GM12878 (cell line): ENCODE measurements around the gene KRTAP4-7. TPM values are rescaled to one million over a fixed set of nuclear protein-coding genes. Genes with fewer than 3 reads are reported as not detected.
"Not testable (repeated sequence)": the region's sequence is repeated elsewhere in the genome, so short reads cannot be mapped to it uniquely, and the experiment has no call there.

Experiments
- ATAC-seq: fragments of 200-7000 bp; cut with Tn5 transposase; 3 replicates; pipeline ENCODE4 v1.9.1; 2020; ENCODE audit warnings: mild to moderate bottlenecking, moderate library complexity
- BruUV-seq: library from RNA; stranded (reverse); fragments of 400-500 nt; replicated peaks from 2 replicates; lab custom pipeline; 2021; lab: Mats Ljungman, UMichigan
- CTCF ChIA-PET: fragments of 300-600 bp; sonication (Branson Sonifier 250); formaldehyde crosslinking; extraction: SDS; loops from one replicate; lab custom pipeline; 2021; ENCODE audit warnings: inconsistent platforms; lab: Yijun Ruan, JAX
- POLR2A ChIA-PET: fragments of 350-600 bp; formaldehyde crosslinking; extraction: SDS; loops from one replicate; lab custom pipeline; 2021; ENCODE audit warnings: inconsistent platforms; lab: Charles Lee
- RAD21 ChIA-PET: fragments of 300-600 bp; sonication (Branson Sonifier 250); formaldehyde crosslinking; loops from one replicate; lab custom pipeline; 2023; ENCODE audit warnings: antibody characterized with exemption; ENCODE audit not compliant: unreplicated experiment; lab: Charles Lee
- SMC1A ChIA-PET: fragments of 300-600 bp; sonication (Branson Sonifier 250); formaldehyde crosslinking; loops from one replicate; lab custom pipeline; 2023; ENCODE audit not compliant: unreplicated experiment, uncharacterized antibody; lab: Charles Lee
- DNase-seq: peaks from one replicate; pipeline ENCODE4 v3.0.0-alpha.2; 2011; ENCODE audit warnings: low read depth, low spot score
- FAIRE-seq: peaks from 3 replicates; lab custom pipeline; 2011; peaks lifted over from hg19 to GRCh38; lab: Jason Lieb, UNC
- H2AFZ ChIP-seq: 2 replicates; pipeline ENCODE4 v1.6.0; 2011; ENCODE audit warnings: low read depth, low read length, control low read depth; ENCODE audit not compliant: control insufficient read depth
- H3K27ac ChIP-seq: 2 replicates; pipeline ENCODE4 v1.5.1; 2011; ENCODE audit warnings: control low read depth; ENCODE audit not compliant: control insufficient read depth, insufficient read depth
- H3K27me3 ChIP-seq, 2 experiments: replicated peaks in 1 of 2; 2 replicates each; pipeline versions ENCODE4 v1.6.0 to v1.6.1; 2011; ENCODE audit warnings: low read length in 1 of 2; ENCODE audit not compliant: control insufficient read depth in 2 of 2, insufficient read depth in 2 of 2
- H3K36me3 ChIP-seq, 2 experiments: 2 replicates each; pipeline ENCODE4 v1.5.1; 2011; ENCODE audit warnings: low read length in 1 of 2; ENCODE audit not compliant: control insufficient read depth in 2 of 2, insufficient read depth in 2 of 2
- H3K4me1 ChIP-seq: 2 replicates; pipeline ENCODE4 v1.6.1; 2011; ENCODE audit warnings: mild to moderate bottlenecking, low read length, moderate library complexity, mixed read lengths; ENCODE audit not compliant: control insufficient read depth, insufficient read depth
- H3K4me2 ChIP-seq: 2 replicates; pipeline ENCODE4 v1.6.0; 2011; ENCODE audit warnings: control low read depth; ENCODE audit not compliant: control insufficient read depth, insufficient read depth
- H3K4me3 ChIP-seq: fragments of 200-600 bp; sonication (generic); 2 replicates; pipeline ENCODE4 v1.5.1; 2016
- H3K79me2 ChIP-seq: 2 replicates; pipeline ENCODE4 v1.6.0; 2011; ENCODE audit warnings: low read length; ENCODE audit not compliant: control insufficient read depth, insufficient read depth
- H3K9ac ChIP-seq: 2 replicates; pipeline ENCODE4 v1.8.0; 2011; ENCODE audit warnings: low read length, control low read depth, mixed read lengths; ENCODE audit not compliant: control insufficient read depth, insufficient read depth
- H3K9me3 ChIP-seq: replicated peaks from 3 replicates; pipeline ENCODE4 v1.5.1; 2011; ENCODE audit warnings: mild to moderate bottlenecking, low read length; ENCODE audit not compliant: control insufficient read depth, insufficient read depth
- H4K20me1 ChIP-seq: 2 replicates; pipeline ENCODE4 v1.6.0; 2011; ENCODE audit not compliant: control insufficient read depth, insufficient read depth
- CREM ChIP-seq: IDR thresholded peaks from 2 replicates; pipeline ENCODE4 v1.6.1; 2014; ENCODE audit warnings: antibody characterized with exemption, low read depth
- NFYB ChIP-seq: IDR thresholded peaks from 2 replicates; pipeline ENCODE4 v1.6.1; 2011; ENCODE audit warnings: low read depth, mild to moderate bottlenecking, low read length, improper control_type of control experiment, moderate library complexity; ENCODE audit not compliant: insufficient read depth
- NKRF ChIP-seq: fragments of 450-650 bp; conservative IDR thresholded peaks from 2 replicates; pipeline ENCODE4 v1.6.1; 2017; ENCODE audit warnings: mild to moderate bottlenecking, moderate library complexity
- SIN3A ChIP-seq: IDR thresholded peaks from 2 replicates; pipeline ENCODE4 v1.6.1; 2012; ENCODE audit warnings: low read depth, low read length, improper control_type of control experiment
- SPI1 ChIP-seq: IDR thresholded peaks from 2 replicates; pipeline ENCODE4 v1.6.1; 2011; ENCODE audit warnings: low read depth, mild to moderate bottlenecking, low read length, moderate library complexity, borderline replicate concordance; ENCODE audit not compliant: insufficient read depth
- USF2 ChIP-seq: IDR thresholded peaks from 2 replicates; pipeline ENCODE4 v1.6.1; 2011; ENCODE audit warnings: low read depth, low read length, improper control_type of control experiment, borderline replicate concordance
- ZZZ3 ChIP-seq: IDR thresholded peaks from 2 replicates; pipeline ENCODE4 v1.6.1; 2011; ENCODE audit warnings: low read depth; ENCODE audit not compliant: control insufficient read depth, insufficient read length
- WGBS: methylation state at CpG from one replicate; pipeline ENCODE4 v1.1.6; 2016; ENCODE audit warnings: low lambda C conversion rate; ENCODE audit not compliant: insufficient replicate concordance, insufficient coverage; ENCODE audit errors: missing lambda C conversion rate; 5-methylcytosine and 5-hydroxymethylcytosine counted together
- in situ Hi-C: fragments of 300-500 bp; cut with MboI; formaldehyde crosslinking; loops from 9 replicates; pipeline ENCODE4 v1.14.3; 2018; ENCODE audit warnings: mixed read lengths
- intact Hi-C: fragments of 100-400 bp; cut with micrococcal nuclease; formaldehyde crosslinking; loops from one replicate; pipeline ENCODE4 v1.14.2; 2022; ENCODE audit not compliant: unreplicated experiment
- polyA plus RNA-seq, 11 experiments: library from polyadenylated mRNA; depleted of rRNA in 4 of 11; unstranded in 6 of 11; stranded (reverse) in 5 of 11; fragments of >200 nt; fragmentation: Nextera tagmentation in 4 of 11; fragmentation: Illumina TruSeq in 1 of 11; extraction: Ambion mirVana in 4 of 11; extraction: Trizol in 1 of 11; gene quantifications; 1 replicate in 1 of 11; 2 replicates in 10 of 11; pipeline versions ENCODE4 v1.2.1 to v1.2.3, GENCODE V29; 2011 to 2016; ENCODE audit warnings: inconsistent platforms in 2 of 11, missing spikeins in 2 of 11, low read depth in 1 of 11
- total RNA-seq, 4 experiments: library from RNA; depleted of rRNA in 3 of 4; stranded (reverse); fragments of >200 nt in 3 of 4; fragmentation: Illumina TruSeq in 1 of 4; extraction: Trizol in 1 of 4; gene quantifications; 2 replicates each; pipeline versions ENCODE4 v1.2.1 to v1.2.3, GENCODE V29; 2013 to 2021

KRTAP4-7 gene
- total and polyA plus RNA-seq, 10 of the 15 experiments (the other 5 are each of a cell fraction or from before 2014, with no cell fraction given), result not detected

GRCh38 chr17:41058741-41059140 lies 25.2 kb upstream of the KRTAP4-7 start:
- no TSS peak for BruUV-seq
- ATAC-seq (no peak), FAIRE-seq (no peak), DNase-seq (no peak)
- no peak overlapping the region for H3K27ac ChIP-seq
- no peak overlapping the region for H3K9ac ChIP-seq
- intact Hi-C loops, result no loop called here
- no peaks in the 10 kb centered on the region for H3K9me3 ChIP-seq
- CTCF ChIA-PET, result no interaction called here
- no peaks in the 10 kb centered on the region for H3K79me2 ChIP-seq
- H3K4me2 ChIP-seq, result no peak overlapping the region
- no peaks in the 10 kb centered on the region for H3K27me3 ChIP-seq
- no peak overlapping the region for H3K4me3 ChIP-seq
- RAD21 ChIA-PET, result no interaction called here
- SMC1A ChIA-PET, result interaction anchor here (0.6 kb wide), 1 partner anchor 386 kb away, joined by 3 read pairs; no protein-coding TSS in a partner anchor
- POLR2A ChIA-PET, result no interaction called here
- no peak overlapping the region for H2AFZ ChIP-seq
- in situ Hi-C loops, result no loop called here
- no peaks in the 10 kb centered on the region for H3K4me1 ChIP-seq
- no peak for TF ChIP-seq NKRF
- no peak for TF ChIP-seq SPI1
- no peak for TF ChIP-seq NFYB
- TF ChIP-seq ZZZ3, result no peak
- TF ChIP-seq SIN3A, result no peak
- no peak for TF ChIP-seq CREM
- no peak for TF ChIP-seq USF2
- 17% methylated on average over 5 of the region's 5 CpGs for WGBS
- no peaks in the 10 kb centered on the region for H3K36me3 ChIP-seq
- no peaks in the 10 kb centered on the region for H4K20me1 ChIP-seq

GRCh38 chr17:41059276-41060051 lies 24.5 kb upstream of the KRTAP4-7 start:
- POLR2A ChIA-PET, H3K27ac ChIP-seq, ATAC-seq, BruUV-seq, H3K4me1 ChIP-seq, H3K4me3 ChIP-seq, H3K36me3 ChIP-seq, intact Hi-C loops, in situ Hi-C loops, H3K4me2 ChIP-seq, H3K27me3 ChIP-seq, CTCF ChIA-PET, H3K9me3 ChIP-seq, H3K9ac ChIP-seq, H2AFZ ChIP-seq, DNase-seq, RAD21 ChIA-PET, H4K20me1 ChIP-seq, H3K79me2 ChIP-seq, FAIRE-seq: not testable (repeated sequence)
- WGBS, result 47% methylated on average over 10 of the region's 31 CpGs
- SMC1A ChIA-PET, result interaction anchor here (0.6 kb wide), 1 partner anchor 387 kb away, joined by 3 read pairs; no protein-coding TSS in a partner anchor
